ENCODE measurements around the gene NOMO2. TPM values are rescaled to one million over a fixed set of nuclear protein-coding genes. Genes with fewer than 3 reads are reported as not detected.
A peak's percentile ranks its signal among the peaks of the same experiment; 100 is the strongest.
"Not testable (repeated sequence)": the region's sequence is repeated elsewhere in the genome, so short reads cannot be mapped to it uniquely, and the experiment has no call there.

The NOMO2 gene
- 66.9 TPM for total RNA-seq

- ATAC-seq: peak; percentile 99
- intact Hi-C loops (cut with DNase I): not testable (repeated sequence)
Observed at GRCh38 chr16:18561727-18562314, at the start of gene NOMO2. TSS of gene NOMO2 (minus strand) at chr16:18562097. CDS start at chr16:18562040, 57 bp downstream.

DNA sequence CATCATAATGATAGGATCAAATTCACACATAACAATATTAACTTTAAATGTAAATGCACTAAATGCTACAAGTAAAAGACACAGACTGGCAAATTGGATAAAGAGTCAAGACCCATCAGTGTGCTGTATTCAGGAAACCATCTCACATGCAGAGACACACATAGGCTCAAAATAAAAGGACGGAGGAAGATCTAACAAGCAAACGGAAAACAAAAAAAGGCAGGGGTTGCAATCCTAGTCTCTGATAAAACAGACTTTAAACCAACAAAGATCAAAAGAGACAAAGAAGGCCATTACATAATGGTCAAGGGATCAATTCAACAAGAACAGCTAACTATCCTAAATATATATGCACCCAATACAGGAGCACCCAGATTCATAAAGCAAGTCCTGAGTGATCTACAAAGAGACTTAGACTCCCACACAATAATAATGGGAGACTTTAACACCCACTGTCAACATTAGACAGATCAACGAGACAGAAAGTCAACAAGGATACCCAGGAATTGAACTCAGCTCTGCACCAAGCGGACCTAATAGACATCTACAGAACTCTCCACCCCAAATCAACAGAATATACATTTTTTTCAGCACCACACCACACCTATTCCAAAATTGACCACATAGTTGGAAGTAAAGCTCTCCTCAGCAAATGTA, 48.4 kb upstream of the NOMO2 start:
- ATAC-seq; DNase-seq (ENCODE audit: low spot score); intact Hi-C loops (cut with DNase I): not testable (repeated sequence)

More at GRCh38 chr16:18561727-18562314, at the start of gene NOMO2:
- DNase-seq (ENCODE audit: low spot score): peak; percentile 92

GRCh38 chr16:18608271-18608670, 46.4 kb upstream of the NOMO2 start:
- intact Hi-C loops (cut with DNase I); DNase-seq (ENCODE audit: low spot score); ATAC-seq: not testable (repeated sequence)

- DNase-seq (ENCODE audit: low spot score); intact Hi-C loops (cut with DNase I); ATAC-seq: not testable (repeated sequence)
Observed at GRCh38 chr16:18603572-18604246, 41.8 kb upstream of the NOMO2 start.

GRCh38 chr16:18598582-18598981, 36.7 kb upstream of the NOMO2 start:
- DNase-seq (ENCODE audit: low spot score); intact Hi-C loops (cut with DNase I); ATAC-seq: not testable (repeated sequence)

DNA sequence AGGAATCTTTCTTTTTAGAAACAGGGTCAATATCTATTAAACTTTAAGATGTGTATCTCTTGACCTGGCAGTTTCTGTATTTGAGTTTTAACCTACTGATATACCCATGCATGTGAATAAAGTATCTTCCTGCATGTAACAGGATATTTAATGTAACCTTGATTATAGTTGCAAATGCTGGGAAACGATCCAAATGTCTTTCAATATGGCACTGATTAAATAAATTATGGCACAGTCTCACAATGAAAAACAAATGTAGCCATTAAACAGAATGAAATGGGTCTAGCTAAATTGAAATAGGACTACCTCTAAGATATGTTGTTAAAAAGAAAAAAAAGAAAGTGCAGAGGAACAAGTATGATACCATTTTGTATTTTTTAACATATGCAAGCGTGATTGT, 35.8 kb upstream of the NOMO2 start:
- intact Hi-C loops (cut with DNase I): not testable (repeated sequence)

GRCh38 chr16:18597319-18597718, 35.4 kb upstream of the NOMO2 start:
- intact Hi-C loops (cut with DNase I); ATAC-seq; DNase-seq (ENCODE audit: low spot score): not testable (repeated sequence)

More for the DNA sequence above, 35.8 kb upstream of the NOMO2 start:
- not testable (repeated sequence) for ATAC-seq; DNase-seq (ENCODE audit: low spot score)

- intact Hi-C loops (cut with DNase I): not testable (repeated sequence)
Observed at GRCh38 chr16:18595796-18596195, 33.9 kb upstream of the NOMO2 start.

GRCh38 chr16:18594880-18595279, 33.0 kb upstream of the NOMO2 start:
- intact Hi-C loops (cut with DNase I); DNase-seq (ENCODE audit: low spot score); ATAC-seq: not testable (repeated sequence)

More at GRCh38 chr16:18595796-18596195, 33.9 kb upstream of the NOMO2 start:
- not testable (repeated sequence) for DNase-seq (ENCODE audit: low spot score); ATAC-seq

- ATAC-seq; intact Hi-C loops (cut with DNase I); DNase-seq (ENCODE audit: low spot score): not testable (repeated sequence)
Observed at GRCh38 chr16:18593904-18594303, 32.0 kb upstream of the NOMO2 start.

DNA sequence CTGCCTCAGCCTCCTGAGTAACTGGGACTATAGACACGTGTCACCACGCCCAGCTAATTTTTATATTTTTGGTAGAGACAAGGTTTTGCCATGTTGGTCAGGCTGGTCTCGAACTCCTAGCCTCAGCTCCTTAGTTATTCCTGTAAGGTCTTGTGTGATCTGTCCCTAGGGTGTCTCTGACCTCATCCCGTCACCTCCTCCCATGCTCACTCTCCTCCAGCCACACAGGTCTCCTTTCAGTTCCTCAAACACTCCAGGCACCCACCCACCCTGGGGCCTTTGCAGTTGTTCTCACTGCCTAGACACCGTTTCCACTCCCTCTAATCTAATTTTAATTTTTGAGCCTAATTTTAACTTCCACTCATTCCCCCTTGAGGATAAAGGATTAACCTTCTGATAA, 31.1 kb upstream of the NOMO2 start:
- ATAC-seq; intact Hi-C loops (cut with DNase I); DNase-seq (ENCODE audit: low spot score): not testable (repeated sequence)

GRCh38 chr16:18591908-18592307, 30.0 kb upstream of the NOMO2 start:
- ATAC-seq; DNase-seq (ENCODE audit: low spot score); intact Hi-C loops (cut with DNase I): not testable (repeated sequence)

GRCh38 chr16:18591441-18591840, 29.5 kb upstream of the NOMO2 start:
- intact Hi-C loops (cut with DNase I); DNase-seq (ENCODE audit: low spot score); ATAC-seq: not testable (repeated sequence)

GRCh38 chr16:18589806-18590205, 27.9 kb upstream of the NOMO2 start:
- ATAC-seq; DNase-seq (ENCODE audit: low spot score); intact Hi-C loops (cut with DNase I): not testable (repeated sequence)

- ATAC-seq; intact Hi-C loops (cut with DNase I); DNase-seq (ENCODE audit: low spot score): not testable (repeated sequence)
Observed at GRCh38 chr16:18586560-18587540, 25.0 kb upstream of the NOMO2 start.

- intact Hi-C loops (cut with DNase I); DNase-seq (ENCODE audit: low spot score); ATAC-seq: not testable (repeated sequence)
Observed at GRCh38 chr16:18585789-18586188, 23.9 kb upstream of the NOMO2 start.

DNA sequence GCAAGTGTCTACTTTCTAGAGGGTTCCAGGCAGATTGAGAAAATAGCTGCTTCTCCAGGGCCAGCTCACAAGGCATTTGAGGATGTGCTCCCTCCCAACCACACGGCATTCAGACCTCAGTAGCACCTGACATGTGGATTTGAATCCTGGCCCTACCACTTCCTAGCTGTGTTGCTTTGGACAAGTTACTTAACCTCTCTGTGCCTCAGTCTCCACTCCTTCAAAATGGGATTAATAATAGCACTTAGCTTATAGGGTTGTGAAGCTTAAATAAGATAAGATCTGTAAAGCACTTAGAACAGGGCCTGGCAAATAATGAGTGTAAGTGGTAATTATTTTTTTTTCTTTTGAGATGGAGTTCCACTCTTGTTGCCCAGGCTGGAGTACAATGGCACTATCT, 21.0 kb upstream of the NOMO2 start:
- intact Hi-C loops (cut with DNase I): no loop called here
- no peak for ATAC-seq
- no peak for DNase-seq (ENCODE audit: low spot score)

DNA sequence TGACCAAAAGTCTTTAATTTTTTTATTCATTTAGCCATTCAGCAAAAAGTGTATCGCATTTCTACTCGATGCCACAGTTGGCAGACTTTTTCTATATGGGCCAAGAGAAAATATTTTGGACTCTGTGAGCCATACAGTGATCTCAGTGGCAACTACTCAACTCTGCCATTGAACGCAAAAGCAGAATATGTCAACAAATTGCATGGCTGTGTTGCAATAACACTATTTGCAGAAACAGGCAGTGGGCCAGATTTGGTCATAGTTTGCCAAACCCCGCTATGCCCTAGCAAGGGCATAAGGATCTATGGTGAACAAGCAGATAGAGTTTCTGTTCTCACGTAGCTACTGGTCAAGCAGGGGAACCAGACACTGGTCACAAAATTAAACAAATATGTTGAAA, 18.5 kb upstream of the NOMO2 start:
- DNase-seq (ENCODE audit: low spot score); intact Hi-C loops (cut with DNase I): not testable (repeated sequence)
- ATAC-seq: peak; percentile 26

All from sciatic nerve (tissue), 2 donors.